ENCODE data around the gene GPA33.

GRCh38 chr1:167022384-167022783, 67.8 kb downstream of the GPA33 start:
- TF ChIP-seq EP300 (IDR thresholded peaks at IDR 0.05; ENCODE audit: low read depth) (no peak), CTCF (IDR thresholded peaks at IDR 0.05) (no peak), POLR2A (IDR thresholded peaks at IDR 0.05) (no peak)

Measured in transverse colon (tissue), 3 donors.